Inferior parietal cortex (tissue), 1 donor: ENCODE data around the gene ABAT.
"Not testable (repeated sequence)": the region's sequence is repeated elsewhere in the genome, so short reads cannot be mapped to it uniquely, and the experiment has no call there.

Experiments used
- DNase-seq: peaks from one replicate; pipeline ENCODE4 v3.0.0-alpha.2; 2016; ENCODE audit errors: extremely low spot score

The ABAT gene

DNA sequence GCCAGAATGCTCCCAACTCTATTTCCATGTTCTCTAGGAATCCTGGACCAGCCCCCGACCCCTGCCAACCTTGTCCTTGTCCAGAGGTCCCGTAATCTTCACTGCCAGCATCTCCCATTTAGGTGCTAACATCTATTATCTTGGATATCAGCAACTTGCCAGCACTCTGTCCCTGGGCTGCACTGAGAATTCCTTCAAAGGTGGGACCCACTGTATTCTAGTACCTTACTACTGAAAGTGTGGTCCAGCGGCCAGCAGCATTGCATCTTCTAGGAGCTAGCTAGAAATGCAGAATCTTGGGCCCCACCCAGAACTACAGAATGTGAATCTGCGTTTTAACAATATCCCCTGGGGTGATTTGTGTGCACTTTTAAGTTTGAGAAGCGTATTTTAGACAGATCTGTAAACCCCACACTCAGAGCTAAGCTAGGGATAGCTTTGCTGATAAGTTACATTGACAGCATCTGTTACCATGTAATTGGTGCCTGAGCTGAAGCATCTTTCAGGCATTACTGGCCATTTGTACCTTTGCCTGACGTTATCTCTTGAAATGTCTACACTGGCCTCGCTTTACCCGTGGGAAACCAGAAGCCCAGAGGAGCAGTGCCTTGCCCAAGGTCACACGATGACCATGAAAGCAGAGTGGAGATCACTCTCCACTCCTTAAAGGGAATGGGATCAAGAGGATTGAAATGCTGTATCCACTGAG is 8.3 kb downstream of the ABAT start:
- no peak for DNase-seq

DNA sequence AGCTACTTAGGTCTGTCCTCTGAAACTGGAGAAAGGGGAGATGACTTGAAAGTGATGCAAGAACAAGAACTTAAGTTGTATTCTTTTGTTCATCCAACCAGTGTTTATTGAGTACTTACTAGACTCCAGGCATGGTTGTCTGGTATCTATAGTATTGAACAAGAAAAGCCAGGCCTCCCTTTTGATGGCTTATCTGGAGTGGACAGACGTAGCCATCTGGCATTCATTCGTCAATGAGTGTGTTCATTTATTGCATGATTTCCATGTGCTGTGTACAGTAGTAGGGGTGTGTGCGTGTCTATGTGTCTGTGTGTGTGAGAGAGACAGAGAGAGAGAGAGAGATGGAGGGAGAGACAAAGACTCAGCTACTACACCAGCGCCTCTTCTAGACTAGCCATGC is 9.2 kb downstream of the ABAT start:
- DNase-seq: no peak

DNA sequence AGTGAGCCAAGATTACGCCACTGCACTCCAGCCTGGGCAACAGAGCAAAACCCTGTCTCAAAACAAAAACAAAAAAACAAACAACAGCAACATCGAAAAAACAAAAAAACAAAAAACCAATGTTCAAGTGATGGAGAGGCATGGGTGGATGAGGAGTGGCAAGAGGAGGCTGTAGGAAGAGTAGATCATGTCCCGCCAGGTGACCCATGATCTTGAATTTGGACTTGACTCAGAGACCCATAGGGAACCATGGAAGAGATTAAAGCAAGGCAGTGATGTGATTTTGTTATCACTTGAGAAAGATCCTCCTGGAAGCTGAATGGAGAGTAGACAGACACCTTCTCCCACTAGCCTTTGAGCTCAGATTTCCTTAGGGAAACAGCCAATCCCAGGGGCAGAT is 11.2 kb downstream of the ABAT start:
- DNase-seq: no peak

DNA sequence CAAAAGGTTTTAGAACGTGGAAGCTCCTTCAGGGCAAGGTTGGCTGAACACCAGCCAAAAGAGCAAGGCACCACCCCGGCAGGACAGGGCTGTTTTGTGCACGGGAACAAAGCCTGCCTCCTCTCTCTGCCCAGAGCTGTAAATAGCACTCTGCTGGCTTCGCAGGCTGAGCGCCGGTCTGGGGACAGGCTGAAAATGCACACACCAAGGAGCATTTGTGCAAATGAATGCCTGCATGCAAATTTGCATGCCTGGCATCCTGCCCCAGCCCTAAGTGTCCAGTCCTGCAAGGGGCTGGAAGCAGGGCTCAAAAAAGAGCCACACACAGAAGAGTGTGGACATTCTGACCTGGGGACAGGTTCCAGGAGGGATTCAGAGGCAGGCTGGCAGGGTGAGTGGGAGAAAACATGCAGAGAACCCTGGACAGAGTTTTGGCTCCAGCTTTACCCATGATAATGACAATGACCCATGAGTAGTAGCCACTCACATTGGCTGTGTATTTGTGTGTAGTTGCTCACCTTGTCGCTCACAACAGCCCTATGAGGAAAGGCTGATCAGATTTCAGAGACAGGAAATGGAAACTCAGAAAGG is 11.7 kb downstream of the ABAT start:
- DNase-seq: peak; percentile 47

DNA sequence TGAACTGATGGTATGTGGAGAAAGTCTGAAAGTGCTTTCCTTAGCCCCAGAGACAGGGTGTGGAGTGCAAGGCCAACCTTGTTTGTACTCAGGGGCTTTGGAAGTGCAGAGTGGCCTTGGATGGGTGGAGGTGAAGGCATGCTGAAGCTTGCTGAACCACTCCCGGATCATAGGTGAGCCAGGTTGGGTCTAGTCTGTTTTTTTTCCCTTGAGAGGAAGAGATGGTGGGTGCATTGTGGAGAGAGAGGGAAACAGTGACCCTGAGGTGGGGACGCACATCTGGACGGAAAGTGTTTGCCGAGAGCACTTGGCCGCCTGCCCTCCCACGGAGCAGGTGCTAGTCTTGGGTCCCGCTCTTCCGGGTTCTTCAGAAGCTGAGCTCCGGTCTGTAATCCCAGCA is 12.5 kb downstream of the ABAT start:
- no peak for DNase-seq

DNA sequence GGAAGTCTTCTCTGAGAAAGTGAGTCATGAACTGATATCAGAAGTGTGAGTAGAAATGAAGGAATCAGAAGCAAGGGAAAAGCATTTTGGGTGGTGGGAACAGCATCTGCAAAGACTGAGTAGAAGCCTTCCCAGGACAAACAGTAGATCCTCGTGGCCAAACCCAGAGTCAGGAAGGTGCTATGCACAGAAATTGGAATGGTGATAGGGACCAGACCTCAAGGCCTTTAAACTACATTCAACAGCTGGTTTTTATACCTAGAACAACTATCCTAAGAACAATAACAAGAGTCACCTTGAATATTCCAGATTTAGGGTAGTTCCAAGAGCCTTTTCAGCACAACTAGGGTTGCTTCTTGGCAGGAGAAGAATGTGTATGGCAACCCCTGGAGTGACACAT is 15.3 kb downstream of the ABAT start:
- no peak for DNase-seq

DNA sequence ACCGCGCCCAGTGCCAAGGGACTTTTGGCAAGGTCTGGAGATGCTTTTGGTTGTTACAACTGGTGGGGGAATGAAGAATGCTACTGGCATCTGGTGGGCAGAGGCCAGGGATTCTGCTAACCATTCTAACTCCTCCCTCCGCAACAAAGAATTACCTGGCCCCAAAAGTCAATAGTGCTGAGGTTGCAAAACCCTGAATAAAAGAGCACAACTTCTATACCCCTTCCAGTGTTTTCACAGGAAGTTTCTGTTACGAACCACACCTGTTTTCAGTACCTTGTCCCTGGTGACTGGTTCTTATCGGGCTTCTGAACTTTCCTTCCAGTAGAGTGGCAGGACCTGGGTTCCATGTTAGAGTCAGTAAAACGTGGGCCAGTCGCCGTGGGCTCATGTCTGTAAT is 17.3 kb downstream of the ABAT start:
- DNase-seq: no peak

DNA sequence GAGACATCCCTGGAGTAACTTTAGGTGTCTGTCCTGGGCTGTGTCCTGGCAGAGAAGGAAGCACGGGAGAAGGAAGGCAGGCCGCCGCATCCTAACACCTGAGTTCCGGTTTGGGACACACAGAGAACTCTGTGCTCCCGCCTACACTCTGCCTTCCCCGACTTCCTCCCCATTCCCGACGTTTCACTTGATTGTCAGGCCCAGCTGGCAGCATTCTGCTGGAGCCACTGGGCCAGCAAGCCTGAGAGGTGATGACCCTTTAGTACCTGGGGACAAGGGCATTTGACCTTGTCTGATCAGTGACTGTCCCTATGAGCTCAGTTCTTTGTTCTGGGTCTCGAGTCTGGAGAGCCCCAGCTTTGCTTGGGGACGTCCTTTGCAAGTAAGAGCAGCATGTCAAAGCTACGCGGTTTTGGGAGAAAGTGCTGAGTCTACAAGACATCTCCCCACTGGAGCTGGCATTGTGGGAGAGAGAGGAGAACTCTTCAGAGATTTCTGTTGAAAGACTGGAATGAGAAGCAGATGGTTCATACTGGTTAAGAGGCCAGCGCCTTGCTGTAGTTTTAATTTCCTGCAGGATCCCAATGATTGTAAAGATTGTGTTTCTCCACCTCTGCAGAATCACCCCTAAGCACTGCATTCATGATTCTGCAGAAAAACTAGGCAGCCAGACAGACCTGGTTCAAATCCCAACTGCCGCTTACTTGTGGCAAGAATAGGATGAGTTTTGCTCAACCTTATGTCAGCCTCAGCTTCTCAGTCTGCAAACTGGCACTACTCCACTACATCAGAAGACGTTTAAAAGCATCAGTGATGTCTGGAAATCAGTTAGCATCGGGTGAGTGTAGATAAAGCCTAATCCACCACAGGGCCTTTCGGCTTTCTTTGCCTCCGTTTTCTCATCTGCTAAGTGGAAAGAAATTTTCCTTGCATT is 20.6 kb downstream of the ABAT start:
- no peak for DNase-seq

DNA sequence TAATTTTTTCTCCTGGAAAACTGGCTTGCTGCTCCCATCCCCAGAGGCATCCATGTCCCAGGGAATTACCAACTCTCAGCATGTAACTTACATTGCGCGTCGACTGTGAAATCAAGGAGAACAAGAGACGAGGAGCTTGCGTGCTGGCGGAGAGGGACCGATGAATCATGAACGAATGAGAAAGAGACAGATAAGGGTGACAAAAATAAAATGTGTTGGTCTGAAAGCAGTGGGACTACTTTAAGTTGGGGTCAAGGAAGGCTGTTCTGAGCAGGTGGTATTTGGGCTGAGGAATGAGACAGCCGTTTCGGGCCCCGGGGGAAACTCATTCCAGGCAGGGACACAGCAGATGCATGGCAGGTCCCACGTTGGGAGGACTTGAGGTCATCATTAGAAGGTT is 22.5 kb downstream of the ABAT start:
- no peak for DNase-seq

DNA sequence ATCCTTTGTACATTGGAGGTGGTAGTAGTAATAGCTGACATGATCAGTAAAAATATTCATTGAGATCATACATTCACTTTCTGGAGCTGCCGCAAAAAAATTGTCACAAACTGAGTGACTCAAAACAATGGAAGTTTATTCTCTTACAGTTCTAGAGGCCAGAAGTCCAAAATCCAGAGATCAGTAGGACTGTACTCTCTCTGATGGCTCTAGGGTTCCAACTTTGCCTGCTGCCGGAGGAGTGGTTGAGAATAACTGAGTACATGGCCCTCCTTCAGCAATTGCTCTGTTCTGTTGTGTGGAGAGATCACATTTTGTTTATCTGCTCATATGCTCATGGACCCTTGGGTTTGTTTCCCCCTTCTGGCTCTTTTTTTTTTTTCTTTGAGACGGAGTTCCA is 23.5 kb downstream of the ABAT start:
- DNase-seq: no peak

DNA sequence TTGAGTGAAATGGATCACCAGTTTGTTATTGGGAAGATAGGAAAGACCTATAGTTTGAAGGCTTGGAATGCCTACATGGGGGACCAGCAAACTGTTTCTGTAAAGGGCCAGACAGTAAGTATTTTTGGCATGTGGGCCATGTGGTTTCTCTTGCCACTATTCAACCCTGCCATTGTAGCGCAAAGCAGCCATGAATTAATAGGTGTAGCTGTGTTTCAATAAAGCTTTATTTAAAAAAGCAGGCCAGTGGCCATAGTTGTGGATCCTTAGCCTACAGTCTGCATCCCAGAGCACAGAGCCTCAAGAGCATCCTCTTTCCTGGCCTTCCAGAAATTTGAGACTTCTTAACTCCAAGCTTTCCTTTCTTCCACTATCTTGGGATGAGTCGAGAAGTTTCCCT is 29.3 kb downstream of the ABAT start:
- no peak for DNase-seq

DNA sequence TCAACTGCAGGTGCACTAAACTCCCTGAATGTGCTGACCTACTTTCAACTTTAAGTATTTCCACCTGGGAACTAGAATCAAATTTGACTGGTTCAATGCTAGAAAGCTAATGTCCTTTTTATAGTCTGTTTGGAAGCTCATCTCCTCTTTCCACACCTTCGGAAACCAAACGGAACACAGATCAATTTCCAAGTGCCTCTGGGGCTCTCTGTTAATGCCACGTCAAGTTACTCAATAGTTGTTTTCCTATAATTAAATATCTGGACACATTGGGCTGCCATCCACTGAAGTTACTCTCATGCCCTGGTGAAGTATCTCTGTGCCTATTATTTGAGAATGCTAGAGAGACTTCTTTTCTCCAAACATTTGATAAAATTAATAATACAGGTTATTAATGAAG is 29.7 kb downstream of the ABAT start:
- DNase-seq: no peak

DNA sequence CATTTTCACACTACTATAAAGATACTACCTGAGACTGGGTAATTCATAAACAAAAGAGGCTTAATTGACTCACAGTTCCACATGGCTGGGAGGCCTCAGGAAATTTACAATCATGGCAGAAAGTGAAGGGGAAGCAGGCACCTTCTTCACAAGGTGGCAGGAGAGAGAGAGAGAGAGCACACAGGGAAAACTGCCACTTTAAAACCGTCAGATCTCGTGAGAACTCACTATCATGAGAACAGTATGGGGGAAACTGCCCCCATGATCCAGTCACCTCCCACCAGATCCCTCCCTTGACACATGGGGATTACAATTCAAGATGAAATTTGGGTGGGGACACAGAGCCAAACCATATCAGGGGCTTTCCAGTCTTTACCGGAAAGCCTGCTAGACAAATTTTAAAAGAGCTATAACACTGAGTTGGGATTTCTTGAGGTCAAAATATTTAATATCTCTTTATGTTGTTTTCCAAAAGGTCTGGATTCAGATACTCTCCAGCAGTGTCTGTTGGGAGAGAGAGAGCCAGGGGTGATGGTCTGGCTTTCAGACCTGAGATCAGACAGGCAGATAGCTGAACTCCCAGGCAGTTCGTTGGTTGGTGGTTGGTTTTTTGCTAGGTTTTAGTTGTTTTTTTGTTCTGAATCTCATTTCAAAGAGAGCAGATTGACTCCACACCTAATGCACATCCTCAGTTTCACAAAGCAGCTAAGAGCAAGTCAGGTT is 30.8 kb downstream of the ABAT start:
- not testable (repeated sequence) for DNase-seq

DNA sequence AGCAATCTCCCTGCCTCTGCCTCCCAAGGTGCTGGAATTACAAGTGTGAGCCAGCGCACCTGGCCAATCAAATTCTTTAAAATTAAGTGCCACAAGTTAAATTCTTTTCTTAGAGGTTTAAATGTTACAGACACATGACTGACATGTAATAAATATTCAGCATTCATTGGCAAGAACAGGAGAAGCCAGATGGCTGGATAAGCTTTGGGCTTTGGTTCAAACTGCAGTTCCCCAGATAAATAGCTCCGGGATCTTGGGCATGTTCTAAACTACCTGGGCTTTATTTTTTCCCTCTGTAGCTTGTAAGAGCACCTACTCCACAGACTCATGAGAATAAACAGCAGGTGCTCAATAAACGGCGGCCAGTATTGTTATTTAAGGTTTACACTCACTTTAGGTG is 34.1 kb downstream of the ABAT start:
- no peak for DNase-seq

DNA sequence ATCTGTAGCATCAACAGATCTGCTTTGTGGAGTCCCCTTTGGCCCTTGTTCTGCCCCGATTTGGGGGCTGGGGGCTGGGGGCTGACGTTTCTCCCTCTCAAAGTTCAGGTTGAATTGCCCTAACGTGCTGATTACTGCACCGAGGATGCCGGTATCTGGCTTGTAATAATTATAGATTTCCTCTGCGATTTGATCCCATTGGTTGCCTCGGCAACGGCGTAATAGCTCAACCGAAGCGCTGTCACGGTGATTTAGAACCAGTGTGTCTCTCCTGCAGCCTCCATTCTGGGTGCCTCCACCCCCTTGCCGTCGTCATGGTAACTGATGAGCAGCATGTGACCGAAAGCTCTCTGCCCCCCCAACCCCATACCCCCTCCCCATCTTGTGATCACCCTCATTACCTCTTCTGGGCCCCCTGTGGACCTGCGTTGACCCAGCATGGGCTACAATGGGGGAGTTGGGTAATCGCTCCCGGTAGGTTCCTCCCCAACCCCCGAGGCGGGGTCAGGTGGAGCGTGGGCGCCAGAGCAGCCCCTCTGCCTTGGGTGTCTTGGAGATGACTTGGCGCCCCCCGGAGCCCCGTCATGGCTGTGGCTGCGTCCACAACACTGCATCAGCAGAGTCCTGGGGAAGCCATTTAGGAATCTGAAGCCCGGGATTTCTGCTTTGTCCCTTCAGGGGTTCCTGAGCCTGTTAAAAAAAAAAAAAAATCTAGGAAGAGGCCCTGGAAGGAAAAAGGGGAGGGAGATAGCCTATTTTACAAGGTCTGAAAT is 38.4 kb downstream of the ABAT start:
- peak; percentile 69 for DNase-seq

DNA sequence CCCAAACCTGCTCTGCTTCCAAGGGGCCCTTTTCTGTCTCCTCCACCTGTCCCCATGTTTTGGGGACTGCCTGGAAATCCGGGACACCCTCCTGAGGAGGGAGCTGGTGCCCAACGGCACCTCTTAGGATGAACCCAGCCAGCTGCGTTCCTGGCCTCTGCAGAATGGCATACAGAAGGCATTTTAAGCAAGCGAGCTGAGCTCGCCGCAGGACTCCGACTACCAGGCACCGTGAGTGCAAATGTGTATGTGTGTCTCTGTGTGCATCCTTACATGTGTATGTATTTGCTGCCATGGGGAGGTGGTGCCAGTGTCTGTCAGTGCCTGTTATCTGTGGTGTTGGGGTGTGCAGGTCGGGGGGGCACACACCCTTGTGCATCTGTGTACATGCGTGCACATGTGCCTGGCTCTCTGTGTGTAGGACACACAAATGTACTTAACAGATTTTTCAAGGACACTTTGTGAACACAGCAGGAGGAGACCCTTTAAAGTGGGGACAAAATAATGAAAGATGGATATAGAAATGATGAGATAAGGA is 39.3 kb downstream of the ABAT start:
- peak; percentile 41 for DNase-seq

DNA sequence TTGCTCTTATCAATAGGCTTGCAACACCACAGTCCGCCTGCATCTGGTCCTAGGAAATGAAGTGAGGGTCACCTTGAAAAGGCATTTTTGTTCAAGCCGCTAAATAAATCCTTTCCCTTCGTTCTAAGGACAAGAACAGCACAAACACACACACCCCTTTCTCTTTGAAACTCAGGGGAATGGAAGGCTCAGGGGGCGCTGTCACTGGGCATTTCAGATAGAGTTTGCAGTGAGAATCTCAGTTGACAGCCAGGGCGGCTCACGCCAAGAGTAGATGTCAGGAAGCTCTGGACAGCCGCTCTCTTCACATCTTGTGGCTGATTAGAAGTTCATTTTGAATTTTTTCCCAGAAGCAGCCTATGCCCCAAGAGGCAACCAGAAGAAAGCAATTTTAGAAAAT is 39.8 kb downstream of the ABAT start:
- DNase-seq: peak; percentile 32

DNA sequence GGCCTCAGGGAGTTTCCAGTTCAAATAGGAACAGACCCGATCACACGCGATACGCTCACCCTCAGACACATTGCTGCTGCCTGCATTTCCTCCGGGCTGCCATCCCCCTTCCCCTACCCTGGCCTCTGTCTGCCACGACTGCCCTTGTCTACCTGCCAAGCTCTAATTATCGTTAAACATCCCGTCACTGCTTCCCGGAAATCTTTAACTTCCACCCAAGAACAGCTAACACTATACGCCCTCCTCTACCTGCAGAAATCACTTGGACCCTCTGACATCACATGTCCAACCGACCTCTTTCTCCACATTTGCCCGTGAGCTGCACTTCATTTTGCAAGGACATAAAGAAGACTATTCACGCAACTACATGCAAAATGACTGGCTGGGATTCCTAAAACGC is 40.4 kb downstream of the ABAT start:
- DNase-seq: no peak

DNA sequence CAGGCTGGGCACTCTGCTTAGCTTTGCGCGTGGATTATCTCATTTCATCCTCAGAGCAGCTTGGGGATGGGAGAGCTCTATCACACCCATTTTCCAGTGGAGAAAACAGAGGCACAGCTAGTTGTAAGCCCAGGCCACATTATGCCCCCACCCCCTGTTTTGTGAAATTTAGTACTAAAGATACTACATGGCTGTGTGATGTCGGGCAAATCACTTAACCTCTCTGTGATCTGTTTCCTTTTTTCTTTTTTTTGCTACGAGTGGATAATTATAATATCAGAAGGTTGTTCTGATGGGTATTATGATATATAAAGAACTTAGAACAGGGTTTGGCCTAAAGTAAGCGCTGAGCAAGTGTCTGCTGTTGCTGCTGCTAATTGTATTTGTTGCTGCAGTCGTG is 41.6 kb downstream of the ABAT start:
- DNase-seq: no peak

DNA sequence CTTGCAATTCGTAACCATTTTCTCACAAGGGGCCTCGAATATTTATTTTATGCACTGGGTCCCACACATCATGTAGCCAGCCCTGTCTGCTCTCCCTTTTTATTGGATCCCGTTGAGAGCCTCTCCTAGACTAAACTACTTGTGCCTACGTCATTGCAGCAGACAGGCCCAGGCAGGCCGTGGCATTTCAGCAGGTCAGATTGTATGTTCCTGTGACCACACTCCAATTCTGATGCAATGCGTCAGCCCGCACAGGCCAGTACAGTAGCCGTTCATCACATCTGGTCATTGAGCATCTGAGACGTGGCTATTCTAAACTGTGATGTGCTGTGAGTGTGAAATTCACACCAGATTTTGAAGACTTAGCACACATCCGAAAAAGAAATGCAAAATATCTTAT is 42.2 kb downstream of the ABAT start:
- DNase-seq: no peak

DNA sequence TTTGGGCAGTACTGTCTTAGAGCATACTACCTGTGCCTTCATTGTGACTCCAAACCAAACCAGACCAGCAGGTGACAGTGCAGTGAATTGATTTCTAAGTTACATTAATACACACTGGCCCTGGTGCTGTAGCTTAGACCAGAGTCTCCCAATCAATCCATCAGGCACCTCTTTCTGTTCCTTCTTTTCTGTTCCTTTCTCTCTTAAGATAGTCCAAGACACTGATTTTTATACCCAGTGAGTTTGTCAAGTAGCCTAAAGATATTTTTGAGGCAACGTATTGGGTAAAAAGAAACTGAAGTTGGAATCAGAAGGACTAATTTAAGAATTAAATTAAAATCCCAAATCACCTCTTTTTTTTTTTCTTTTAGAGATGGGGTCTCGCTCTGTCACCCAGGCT is 43.1 kb downstream of the ABAT start:
- no peak for DNase-seq
